HG02884 (cell line): ENCODE measurements around the gene NRN1.
"Not testable (repeated sequence)": the region's sequence is repeated elsewhere in the genome, so short reads cannot be mapped to it uniquely, and the experiment has no call there.

Source experiments
- ATAC-seq: cut with Tn5 transposase; IDR thresholded peaks from one replicate; pipeline ENCODE4 v1.9.1; 2021; ENCODE audit warnings: mild to moderate bottlenecking, moderate library complexity; ENCODE audit not compliant: unreplicated experiment

NRN1 gene

GRCh38 chr6:5984150-5985089, 22.3 kb downstream of the NRN1 start:
- no peak for ATAC-seq

GRCh38 chr6:5981126-5982026, 25.3 kb downstream of the NRN1 start:
- ATAC-seq, result no peak

GRCh38 chr6:5979650-5980420, 26.9 kb downstream of the NRN1 start:
- ATAC-seq, result no peak

GRCh38 chr6:5976811-5977210, 29.9 kb downstream of the NRN1 start:
- no peak for ATAC-seq

DNA sequence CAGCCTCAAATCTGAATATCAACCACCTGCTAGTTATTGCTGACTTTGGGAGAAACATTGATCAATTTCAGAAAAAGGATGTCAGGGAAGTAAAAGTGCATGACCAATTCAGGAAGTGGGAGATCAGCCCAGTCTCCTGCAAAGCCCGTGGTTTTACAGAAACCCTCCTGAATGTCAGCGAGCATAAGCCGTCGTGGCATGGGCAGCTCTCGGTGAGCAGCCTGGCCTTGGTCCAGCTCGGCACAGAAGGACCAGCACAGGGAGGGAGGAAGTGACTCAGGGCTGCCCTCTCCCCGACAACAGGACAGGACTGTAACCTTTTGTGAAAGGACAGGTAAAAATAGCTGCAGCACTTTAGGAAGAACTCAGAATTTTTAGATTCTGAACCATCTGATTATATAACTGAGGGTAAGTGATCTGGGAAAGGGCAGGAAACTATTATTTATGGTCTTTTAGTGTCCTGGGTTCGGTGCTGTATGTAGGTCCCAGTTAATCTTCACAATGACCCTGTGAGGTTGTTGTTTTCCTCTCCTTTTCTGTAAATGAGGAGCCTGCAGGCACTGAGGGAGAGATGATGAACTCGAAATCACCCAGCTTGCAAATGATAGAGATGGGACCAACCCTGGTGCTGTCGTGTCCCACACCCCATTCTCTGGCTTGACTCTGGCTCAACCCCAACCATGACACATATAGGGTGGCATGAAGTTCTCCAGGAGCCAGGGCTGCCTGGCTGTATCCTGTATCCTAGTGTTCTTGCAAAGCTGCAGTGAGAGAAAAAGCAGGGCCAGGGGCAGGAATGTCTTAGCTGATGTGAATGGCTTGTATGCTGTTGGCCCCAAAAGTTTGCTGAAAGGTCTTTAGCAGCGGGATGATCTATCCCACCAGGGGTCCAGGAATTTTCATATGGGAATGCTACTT, 37.6 kb downstream of the NRN1 start:
- no peak for ATAC-seq

GRCh38 chr6:5968036-5968435, 38.7 kb downstream of the NRN1 start:
- ATAC-seq, result not testable (repeated sequence)

DNA sequence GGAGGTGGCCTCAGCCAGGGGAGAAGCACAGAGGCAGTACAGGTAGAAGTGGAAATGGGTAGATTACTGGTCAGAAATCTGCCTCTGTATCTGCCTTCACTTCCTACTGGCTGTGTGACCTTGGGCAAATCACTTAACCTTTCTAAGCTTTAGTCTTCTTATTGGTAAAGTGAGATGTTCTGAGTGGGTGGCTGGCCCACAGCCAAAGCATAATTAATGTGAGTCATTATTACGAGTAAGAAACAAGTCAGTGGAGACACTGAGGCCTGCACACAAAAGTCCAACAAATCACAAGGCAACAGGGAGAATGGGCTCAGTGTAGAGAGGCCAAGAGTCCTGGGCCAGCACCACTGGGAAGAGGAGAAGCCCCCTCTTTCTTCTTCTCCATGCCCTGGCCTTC, 39.1 kb downstream of the NRN1 start:
- ATAC-seq, result no peak

DNA sequence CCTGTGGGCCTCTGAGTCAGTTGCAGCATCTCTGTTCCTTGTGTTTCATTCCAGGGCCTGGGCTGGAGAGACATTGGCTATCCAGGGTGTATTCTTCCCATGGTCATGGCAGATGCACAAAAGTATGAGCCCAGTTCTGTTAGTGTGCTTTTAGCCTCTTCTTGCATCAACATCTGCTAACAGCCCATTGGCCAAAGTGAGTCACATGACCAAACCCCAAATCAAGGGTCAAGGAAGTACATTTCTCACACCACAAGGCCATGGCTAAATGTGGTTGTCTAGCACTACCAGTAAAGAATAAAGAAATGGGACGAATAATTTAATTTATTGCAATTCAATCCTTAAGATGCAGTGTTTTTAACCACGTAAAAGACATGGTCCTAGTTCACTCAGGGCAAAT, 43.9 kb downstream of the NRN1 start:
- no peak for ATAC-seq

DNA sequence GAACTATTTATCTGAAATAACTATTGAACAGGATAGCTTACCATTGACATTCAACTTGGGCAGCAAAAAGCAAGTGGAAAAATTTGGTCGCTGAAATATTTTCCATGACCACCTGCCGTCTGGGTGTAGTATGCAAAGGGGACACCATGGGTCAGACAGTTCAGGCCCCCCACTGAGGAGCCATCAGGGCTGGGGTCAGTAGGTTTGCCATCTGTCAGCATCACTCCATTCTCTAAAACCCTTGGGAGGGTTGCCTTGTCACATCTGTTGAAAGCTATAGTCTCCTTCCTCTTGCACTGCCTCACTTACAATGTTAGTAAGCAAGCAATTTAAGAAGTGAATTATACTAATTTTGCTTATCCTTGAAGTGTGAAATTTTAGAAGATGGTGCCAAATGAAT, 44.9 kb downstream of the NRN1 start:
- no peak for ATAC-seq

- no peak for ATAC-seq
Measured at GRCh38 chr6:5960456-5960855, 46.3 kb downstream of the NRN1 start.

GRCh38 chr6:5958921-5959320, 47.8 kb downstream of the NRN1 start:
- no peak for ATAC-seq

DNA sequence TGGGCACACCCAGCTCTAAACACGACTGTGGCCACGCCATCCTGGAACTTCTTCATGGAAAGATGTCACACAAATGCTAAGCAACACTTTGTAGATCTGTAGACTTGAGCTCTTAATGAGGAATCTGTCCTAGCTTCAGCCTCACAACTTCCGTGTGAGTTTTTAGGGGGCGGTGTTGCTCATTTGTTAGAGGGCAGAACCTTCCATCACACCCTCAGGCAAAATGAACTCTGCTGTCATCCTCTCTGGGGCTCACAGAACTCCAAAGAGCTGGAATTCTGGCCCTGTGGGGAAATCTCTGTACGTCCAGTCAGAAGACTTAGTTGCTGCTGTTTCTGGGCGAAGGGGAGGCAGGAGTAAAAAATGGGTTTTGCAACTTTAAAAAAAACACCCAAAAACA, 49.8 kb downstream of the NRN1 start:
- no peak for ATAC-seq

GRCh38 chr6:5950361-5950785, 56.4 kb downstream of the NRN1 start:
- no peak for ATAC-seq
